Liver (tissue), 3 donors: ENCODE data around the gene FNBP1L.

ENCODE experiments used
- EGR1 ChIP-seq, 2 donors: IDR thresholded peaks; 2 replicates each; pipeline ENCODE4 v1.6.1; 2016 to 2018; ENCODE audit warnings: antibody characterized with exemption in 2 of 2, low read depth in 2 of 2
- HNF4A ChIP-seq, 2 donors: conservative IDR thresholded peaks; 2 replicates each; pipeline ENCODE4 v1.6.1; 2016; ENCODE audit warnings: antibody characterized with exemption in 2 of 2, mild to moderate bottlenecking in 2 of 2
- JUND ChIP-seq, 2 donors: IDR thresholded peaks; 2 replicates each; pipeline ENCODE4 v1.6.1; 2016; ENCODE audit warnings: antibody characterized with exemption in 2 of 2
- NR2F2 ChIP-seq: IDR thresholded peaks from 2 replicates; pipeline ENCODE4 v1.6.1; 2016; ENCODE audit warnings: antibody characterized with exemption
- RAD21 ChIP-seq, 2 donors: IDR thresholded peaks; 2 replicates each; pipeline ENCODE4 v1.6.1; 2016; ENCODE audit warnings: antibody characterized with exemption in 2 of 2, mild to moderate bottlenecking in 2 of 2
- SP1 ChIP-seq: IDR thresholded peaks from 2 replicates; pipeline ENCODE4 v1.6.1; 2018; ENCODE audit warnings: antibody characterized with exemption, mild to moderate bottlenecking
- TAF1 ChIP-seq: conservative IDR thresholded peaks from 2 replicates; pipeline ENCODE4 v1.6.1; 2016; ENCODE audit warnings: antibody characterized with exemption, mild to moderate bottlenecking
- YY1 ChIP-seq: IDR thresholded peaks from 2 replicates; pipeline ENCODE4 v1.6.1; 2016; ENCODE audit warnings: antibody characterized with exemption, mild to moderate bottlenecking
- TF ChIP-seq, protein P1 (sequence below): fragments of 150-350 bp; IDR thresholded peaks from 2 replicates; pipeline ENCODE4 v1.5.1; 2017; ENCODE audit warnings: improper control_type of control experiment, low read depth, low read length; ENCODE audit not compliant: missing input control
- TF ChIP-seq, protein P2 (sequence below): IDR thresholded peaks from 2 replicates; pipeline ENCODE4 v1.6.1; 2016; ENCODE audit warnings: antibody characterized with exemption, mild to moderate bottlenecking
- TF ChIP-seq, protein P3 (sequence below): IDR thresholded peaks from 2 replicates; pipeline ENCODE4 v1.6.1; 2016; ENCODE audit warnings: antibody characterized with exemption
- TF ChIP-seq, protein P4 (sequence below): IDR thresholded peaks from 2 replicates; pipeline ENCODE4 v1.6.1; 2016; ENCODE audit warnings: antibody characterized with exemption
- donor health status: healthy.
- donor health status: healthy.

DNA sequence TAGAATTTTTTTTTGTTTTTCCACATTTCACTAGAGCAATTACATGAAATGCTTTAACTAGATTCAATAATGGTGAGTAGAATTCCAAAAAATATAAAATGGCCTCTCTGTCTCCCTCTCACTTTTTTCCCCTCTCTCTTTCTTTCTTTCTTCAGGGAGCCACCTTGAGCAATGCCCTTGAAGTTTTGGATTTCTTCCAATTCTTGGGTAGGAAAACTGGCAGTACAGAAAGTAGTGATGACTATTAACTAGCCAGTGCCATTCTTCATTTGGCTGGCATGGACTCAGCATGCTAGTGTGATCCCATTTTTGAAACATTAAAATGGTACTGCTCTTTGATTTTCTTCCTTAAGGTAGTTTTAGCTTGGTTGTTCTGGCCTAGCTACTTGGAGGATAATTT is 4.5 kb upstream of the FNBP1L start:
- TF ChIP-seq TAF1, result no peak
- TF ChIP-seq, protein P1, sequence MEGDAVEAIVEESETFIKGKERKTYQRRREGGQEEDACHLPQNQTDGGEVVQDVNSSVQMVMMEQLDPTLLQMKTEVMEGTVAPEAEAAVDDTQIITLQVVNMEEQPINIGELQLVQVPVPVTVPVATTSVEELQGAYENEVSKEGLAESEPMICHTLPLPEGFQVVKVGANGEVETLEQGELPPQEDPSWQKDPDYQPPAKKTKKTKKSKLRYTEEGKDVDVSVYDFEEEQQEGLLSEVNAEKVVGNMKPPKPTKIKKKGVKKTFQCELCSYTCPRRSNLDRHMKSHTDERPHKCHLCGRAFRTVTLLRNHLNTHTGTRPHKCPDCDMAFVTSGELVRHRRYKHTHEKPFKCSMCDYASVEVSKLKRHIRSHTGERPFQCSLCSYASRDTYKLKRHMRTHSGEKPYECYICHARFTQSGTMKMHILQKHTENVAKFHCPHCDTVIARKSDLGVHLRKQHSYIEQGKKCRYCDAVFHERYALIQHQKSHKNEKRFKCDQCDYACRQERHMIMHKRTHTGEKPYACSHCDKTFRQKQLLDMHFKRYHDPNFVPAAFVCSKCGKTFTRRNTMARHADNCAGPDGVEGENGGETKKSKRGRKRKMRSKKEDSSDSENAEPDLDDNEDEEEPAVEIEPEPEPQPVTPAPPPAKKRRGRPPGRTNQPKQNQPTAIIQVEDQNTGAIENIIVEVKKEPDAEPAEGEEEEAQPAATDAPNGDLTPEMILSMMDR, result no peak
- no peak for TF ChIP-seq NR2F2
- TF ChIP-seq, protein P2, sequence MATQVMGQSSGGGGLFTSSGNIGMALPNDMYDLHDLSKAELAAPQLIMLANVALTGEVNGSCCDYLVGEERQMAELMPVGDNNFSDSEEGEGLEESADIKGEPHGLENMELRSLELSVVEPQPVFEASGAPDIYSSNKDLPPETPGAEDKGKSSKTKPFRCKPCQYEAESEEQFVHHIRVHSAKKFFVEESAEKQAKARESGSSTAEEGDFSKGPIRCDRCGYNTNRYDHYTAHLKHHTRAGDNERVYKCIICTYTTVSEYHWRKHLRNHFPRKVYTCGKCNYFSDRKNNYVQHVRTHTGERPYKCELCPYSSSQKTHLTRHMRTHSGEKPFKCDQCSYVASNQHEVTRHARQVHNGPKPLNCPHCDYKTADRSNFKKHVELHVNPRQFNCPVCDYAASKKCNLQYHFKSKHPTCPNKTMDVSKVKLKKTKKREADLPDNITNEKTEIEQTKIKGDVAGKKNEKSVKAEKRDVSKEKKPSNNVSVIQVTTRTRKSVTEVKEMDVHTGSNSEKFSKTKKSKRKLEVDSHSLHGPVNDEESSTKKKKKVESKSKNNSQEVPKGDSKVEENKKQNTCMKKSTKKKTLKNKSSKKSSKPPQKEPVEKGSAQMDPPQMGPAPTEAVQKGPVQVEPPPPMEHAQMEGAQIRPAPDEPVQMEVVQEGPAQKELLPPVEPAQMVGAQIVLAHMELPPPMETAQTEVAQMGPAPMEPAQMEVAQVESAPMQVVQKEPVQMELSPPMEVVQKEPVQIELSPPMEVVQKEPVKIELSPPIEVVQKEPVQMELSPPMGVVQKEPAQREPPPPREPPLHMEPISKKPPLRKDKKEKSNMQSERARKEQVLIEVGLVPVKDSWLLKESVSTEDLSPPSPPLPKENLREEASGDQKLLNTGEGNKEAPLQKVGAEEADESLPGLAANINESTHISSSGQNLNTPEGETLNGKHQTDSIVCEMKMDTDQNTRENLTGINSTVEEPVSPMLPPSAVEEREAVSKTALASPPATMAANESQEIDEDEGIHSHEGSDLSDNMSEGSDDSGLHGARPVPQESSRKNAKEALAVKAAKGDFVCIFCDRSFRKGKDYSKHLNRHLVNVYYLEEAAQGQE, result no peak
- TF ChIP-seq EGR1 (IDR thresholded peaks at IDR 0.05; ENCODE audit: low read depth in 2 of 2), result no peak
- no peak for TF ChIP-seq JUND (IDR thresholded peaks at IDR 0.05)
- no peak for TF ChIP-seq RAD21 (IDR thresholded peaks at IDR 0.05)
- TF ChIP-seq SP1, result no peak
- no peak for TF ChIP-seq YY1
- TF ChIP-seq, protein P3, sequence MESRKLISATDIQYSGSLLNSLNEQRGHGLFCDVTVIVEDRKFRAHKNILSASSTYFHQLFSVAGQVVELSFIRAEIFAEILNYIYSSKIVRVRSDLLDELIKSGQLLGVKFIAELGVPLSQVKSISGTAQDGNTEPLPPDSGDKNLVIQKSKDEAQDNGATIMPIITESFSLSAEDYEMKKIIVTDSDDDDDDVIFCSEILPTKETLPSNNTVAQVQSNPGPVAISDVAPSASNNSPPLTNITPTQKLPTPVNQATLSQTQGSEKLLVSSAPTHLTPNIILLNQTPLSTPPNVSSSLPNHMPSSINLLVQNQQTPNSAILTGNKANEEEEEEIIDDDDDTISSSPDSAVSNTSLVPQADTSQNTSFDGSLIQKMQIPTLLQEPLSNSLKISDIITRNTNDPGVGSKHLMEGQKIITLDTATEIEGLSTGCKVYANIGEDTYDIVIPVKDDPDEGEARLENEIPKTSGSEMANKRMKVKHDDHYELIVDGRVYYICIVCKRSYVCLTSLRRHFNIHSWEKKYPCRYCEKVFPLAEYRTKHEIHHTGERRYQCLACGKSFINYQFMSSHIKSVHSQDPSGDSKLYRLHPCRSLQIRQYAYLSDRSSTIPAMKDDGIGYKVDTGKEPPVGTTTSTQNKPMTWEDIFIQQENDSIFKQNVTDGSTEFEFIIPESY, result no peak
- TF ChIP-seq, protein P4, sequence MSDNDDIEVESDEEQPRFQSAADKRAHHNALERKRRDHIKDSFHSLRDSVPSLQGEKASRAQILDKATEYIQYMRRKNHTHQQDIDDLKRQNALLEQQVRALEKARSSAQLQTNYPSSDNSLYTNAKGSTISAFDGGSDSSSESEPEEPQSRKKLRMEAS, result no peak
- TF ChIP-seq HNF4A (conservative IDR thresholded peaks at IDR 0.05), result no peak
